ENCODE measurements around the gene PTRH2. TPM values are rescaled to one million over a fixed set of nuclear protein-coding genes. Genes with fewer than 3 reads are reported as not detected.

Gene PTRH2
- total RNA-seq, 1 donor from 2014 or later = 36.3 TPM

DNA sequence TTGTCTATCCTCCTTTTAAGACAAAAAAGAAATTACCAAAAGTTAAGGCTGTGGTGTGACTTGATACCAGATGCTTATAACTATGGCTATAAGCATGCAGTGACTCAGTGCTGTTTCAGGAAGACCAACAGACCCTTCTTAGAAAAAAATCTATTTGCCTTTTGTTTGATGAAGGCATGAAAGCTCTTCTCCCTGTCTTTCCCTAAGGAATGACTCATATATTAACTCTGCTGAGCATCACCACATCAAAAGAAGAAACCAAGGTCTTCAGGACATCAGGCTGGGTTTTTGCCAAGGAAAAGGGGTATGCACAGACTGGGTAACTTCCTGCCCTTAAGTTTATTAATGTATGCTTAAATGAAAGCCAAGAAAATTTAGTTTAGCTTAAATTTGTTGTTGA is 47.3 kb upstream of the PTRH2 start:
- peak overlapping the region; percentile 98 for H3K27ac Mint-ChIP-seq (ENCODE audit: unreplicated experiment)
- peak; percentile 80 for FAIRE-seq

DNA sequence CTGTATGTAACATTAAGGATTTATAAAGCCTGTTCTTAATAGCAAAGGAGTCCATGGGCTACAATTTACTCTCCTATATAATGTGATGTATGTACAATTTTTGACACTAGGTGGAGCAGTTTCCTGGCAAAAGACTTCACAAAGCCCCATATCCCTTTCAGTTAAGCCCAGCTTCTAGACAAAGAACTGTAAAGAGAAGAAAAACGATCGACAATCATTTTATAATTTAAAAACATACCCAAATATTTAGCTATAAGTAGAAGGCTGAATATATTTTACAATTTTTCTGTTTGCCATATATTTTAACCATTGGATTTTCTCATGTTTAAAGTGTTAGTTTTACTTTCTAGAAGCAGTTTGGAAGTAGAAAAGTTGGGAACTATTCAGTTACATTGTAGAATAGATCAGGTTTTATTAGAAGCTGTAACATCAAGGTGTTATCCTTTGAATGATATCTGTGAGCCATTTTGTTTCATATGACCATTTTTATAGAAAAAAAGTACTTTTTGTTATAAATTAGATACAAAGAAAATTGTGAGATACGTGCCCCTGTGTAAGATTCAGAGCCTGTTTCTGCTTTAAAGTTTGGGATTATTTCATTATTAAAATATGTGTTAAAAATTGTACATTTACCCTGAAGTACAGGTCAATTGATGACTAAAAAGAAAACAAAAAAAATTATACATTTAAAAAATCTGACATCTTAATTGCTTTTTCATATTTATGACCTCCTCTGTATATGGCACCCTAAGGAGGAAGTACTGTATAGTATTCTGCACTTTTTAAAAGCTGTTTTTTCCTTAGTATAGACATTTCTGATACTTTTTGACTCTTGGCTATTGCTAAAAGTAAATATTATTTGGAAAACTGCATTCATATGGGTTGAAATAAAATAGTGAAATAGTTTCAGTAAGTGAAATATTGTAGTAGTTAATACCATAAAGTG is 46.6 kb upstream of the PTRH2 start:
- no peak for FAIRE-seq
- no peaks in the 10 kb centered on the region for H3K36me3 ChIP-seq (ENCODE audit: insufficient read depth, low read length)
- peaks cover 53% of the 10 kb centered on the region for H3K4me1 Mint-ChIP-seq (ENCODE audit: low read depth, unreplicated experiment)
- H2AFZ ChIP-seq (ENCODE audit: low read depth, low read length) = no peak overlapping the region
- H3K36me3 Mint-ChIP-seq (ENCODE audit: low read depth, unreplicated experiment) = no peaks in the 10 kb centered on the region
- H3K4me3 ChIP-seq (ENCODE audit: insufficient read depth, low read depth, low read length) = peak overlapping the region; percentile 6
- H3K9me3 ChIP-seq (ENCODE audit: insufficient read depth, low read depth, low read length) = no peaks in the 10 kb centered on the region
- H3K9me3 Mint-ChIP-seq (ENCODE audit: unreplicated experiment) = no peaks in the 10 kb centered on the region
- no peaks in the 10 kb centered on the region for H4K20me1 ChIP-seq (ENCODE audit: insufficient read depth, low read length)
- peaks cover 54% of the 10 kb centered on the region for H3K4me1 ChIP-seq (ENCODE audit: insufficient read depth, low read length)
- peak overlapping the region; percentile 70 for H3K4me2 ChIP-seq (ENCODE audit: low read length)
- no peaks in the 10 kb centered on the region for H3K27me3 ChIP-seq (ENCODE audit: insufficient read depth, low read length)
- peak overlapping the region; percentile 98 for H3K27ac Mint-ChIP-seq (ENCODE audit: unreplicated experiment)
- H3K79me2 ChIP-seq (ENCODE audit: insufficient read depth, low read length) = peaks cover 33% of the 10 kb centered on the region
- H3K27me3 Mint-ChIP-seq (ENCODE audit: low read depth, unreplicated experiment) = no peaks in the 10 kb centered on the region
- no peak overlapping the region for H3K4me3 Mint-ChIP-seq (ENCODE audit: unreplicated experiment)
- H3K27ac ChIP-seq (ENCODE audit: low read depth, low read length) = peak overlapping the region; percentile 100
- DNase-seq (ENCODE audit: low read depth) = peak; percentile 73
- TF ChIP-seq CTCF (IDR thresholded peaks at IDR 0.05; ENCODE audit: insufficient read depth, low read depth, low read length) (peak; percentile 70), EZH2 (IDR thresholded peaks at IDR 0.05; ENCODE audit: insufficient read depth, low read length) (no peak)
- peak overlapping the region; percentile 85 for H3K9ac ChIP-seq (ENCODE audit: low read length)

More for the DNA sequence above, 47.3 kb upstream of the PTRH2 start:
- TF ChIP-seq CTCF (IDR thresholded peaks at IDR 0.05; ENCODE audit: insufficient read depth, low read depth, low read length) = no peak
- no peak for TF ChIP-seq EZH2 (IDR thresholded peaks at IDR 0.05; ENCODE audit: insufficient read depth, low read length)
- H3K4me2 ChIP-seq (ENCODE audit: low read length) = peak overlapping the region; percentile 70
- peak overlapping the region; percentile 85 for H3K9ac ChIP-seq (ENCODE audit: low read length)
- Mint-ChIP-seq H3K9me3 (ENCODE audit: unreplicated experiment) (no peaks in the 10 kb centered on the region), H3K4me1 (ENCODE audit: low read depth, unreplicated experiment) (peaks cover 56% of the 10 kb centered on the region), H3K36me3 (ENCODE audit: low read depth, unreplicated experiment) (peaks cover 2% of the 10 kb centered on the region), H3K4me3 (ENCODE audit: unreplicated experiment) (peak overlapping the region; percentile 45), H3K27me3 (ENCODE audit: low read depth, unreplicated experiment) (no peaks in the 10 kb centered on the region)
- H4K20me1 ChIP-seq (ENCODE audit: insufficient read depth, low read length) = no peaks in the 10 kb centered on the region
- DNase-seq (ENCODE audit: low read depth) = peak; percentile 99
- peaks cover 41% of the 10 kb centered on the region for H3K79me2 ChIP-seq (ENCODE audit: insufficient read depth, low read length)
- no peaks in the 10 kb centered on the region for H3K9me3 ChIP-seq (ENCODE audit: insufficient read depth, low read depth, low read length)
- no peaks in the 10 kb centered on the region for H3K27me3 ChIP-seq (ENCODE audit: insufficient read depth, low read length)
- H2AFZ ChIP-seq (ENCODE audit: low read depth, low read length) = no peak overlapping the region
- H3K4me3 ChIP-seq (ENCODE audit: insufficient read depth, low read depth, low read length) = no peak overlapping the region
- peaks cover 54% of the 10 kb centered on the region for H3K4me1 ChIP-seq (ENCODE audit: insufficient read depth, low read length)
- H3K36me3 ChIP-seq (ENCODE audit: insufficient read depth, low read length) = no peaks in the 10 kb centered on the region
- peak overlapping the region; percentile 100 for H3K27ac ChIP-seq (ENCODE audit: low read depth, low read length)

DNA sequence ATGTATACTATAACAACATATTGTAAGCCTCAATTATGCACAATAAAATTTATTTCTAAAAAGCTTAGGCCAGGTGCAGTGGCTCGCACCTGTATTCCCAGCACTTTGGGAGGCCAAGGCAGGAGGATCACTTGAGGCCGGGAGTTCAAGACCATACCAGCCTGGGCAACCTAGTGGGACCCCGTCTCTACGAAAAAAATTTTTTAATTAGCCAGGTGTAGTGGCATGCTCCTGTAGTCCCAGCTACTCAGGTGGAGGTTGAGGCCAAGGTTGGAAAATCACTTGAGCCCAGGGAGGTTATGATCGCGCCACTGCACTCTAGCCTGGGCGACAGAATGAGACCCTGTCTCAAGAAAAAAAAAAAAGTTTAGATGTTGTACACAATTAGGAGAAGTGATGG is 45.7 kb upstream of the PTRH2 start:
- no peak overlapping the region for H3K4me3 Mint-ChIP-seq (ENCODE audit: unreplicated experiment)
- FAIRE-seq (no peak), DNase-seq (ENCODE audit: low read depth) (no peak)
- no peaks in the 10 kb centered on the region for H3K9me3 ChIP-seq (ENCODE audit: insufficient read depth, low read depth, low read length)
- peaks cover 50% of the 10 kb centered on the region for H3K4me1 Mint-ChIP-seq (ENCODE audit: low read depth, unreplicated experiment)
- TF ChIP-seq CTCF (IDR thresholded peaks at IDR 0.05; ENCODE audit: insufficient read depth, low read depth, low read length) (no peak), EZH2 (IDR thresholded peaks at IDR 0.05; ENCODE audit: insufficient read depth, low read length) (no peak)
- no peaks in the 10 kb centered on the region for H3K9me3 Mint-ChIP-seq (ENCODE audit: unreplicated experiment)
- H4K20me1 ChIP-seq (ENCODE audit: insufficient read depth, low read length) = no peaks in the 10 kb centered on the region
- H3K4me2 ChIP-seq (ENCODE audit: low read length) = peak overlapping the region; percentile 70
- peak overlapping the region; percentile 98 for H3K27ac Mint-ChIP-seq (ENCODE audit: unreplicated experiment)
- peak overlapping the region; percentile 85 for H3K9ac ChIP-seq (ENCODE audit: low read length)
- no peaks in the 10 kb centered on the region for H3K27me3 Mint-ChIP-seq (ENCODE audit: low read depth, unreplicated experiment)
- H3K36me3 Mint-ChIP-seq (ENCODE audit: low read depth, unreplicated experiment) = no peaks in the 10 kb centered on the region
- no peaks in the 10 kb centered on the region for H3K27me3 ChIP-seq (ENCODE audit: insufficient read depth, low read length)
- H3K4me1 ChIP-seq (ENCODE audit: insufficient read depth, low read length) = peaks cover 54% of the 10 kb centered on the region
- H3K36me3 ChIP-seq (ENCODE audit: insufficient read depth, low read length) = no peaks in the 10 kb centered on the region
- H3K27ac ChIP-seq (ENCODE audit: low read depth, low read length) = peak overlapping the region; percentile 100
- no peak overlapping the region for H3K4me3 ChIP-seq (ENCODE audit: insufficient read depth, low read depth, low read length)
- peaks cover 25% of the 10 kb centered on the region for H3K79me2 ChIP-seq (ENCODE audit: insufficient read depth, low read length)
- no peak overlapping the region for H2AFZ ChIP-seq (ENCODE audit: low read depth, low read length)

All from astrocyte (in vitro differentiated cells and primary cell).